HG02763 (cell line): ENCODE data around the gene FBXL2.

Source experiments
- ATAC-seq: cut with Tn5 transposase; IDR thresholded peaks from one replicate; pipeline ENCODE4 v1.9.1; 2021; ENCODE audit warnings: mild to moderate bottlenecking, moderate library complexity; ENCODE audit not compliant: unreplicated experiment

FBXL2 gene

GRCh38 chr3:33277193-33277882 lies at the start of gene FBXL2:
TSS of gene FBXL2 (plus strand) at chr3:33277442. CDS start at chr3:33277513, 71 bp downstream.
- peak; percentile 57 for ATAC-seq

DNA sequence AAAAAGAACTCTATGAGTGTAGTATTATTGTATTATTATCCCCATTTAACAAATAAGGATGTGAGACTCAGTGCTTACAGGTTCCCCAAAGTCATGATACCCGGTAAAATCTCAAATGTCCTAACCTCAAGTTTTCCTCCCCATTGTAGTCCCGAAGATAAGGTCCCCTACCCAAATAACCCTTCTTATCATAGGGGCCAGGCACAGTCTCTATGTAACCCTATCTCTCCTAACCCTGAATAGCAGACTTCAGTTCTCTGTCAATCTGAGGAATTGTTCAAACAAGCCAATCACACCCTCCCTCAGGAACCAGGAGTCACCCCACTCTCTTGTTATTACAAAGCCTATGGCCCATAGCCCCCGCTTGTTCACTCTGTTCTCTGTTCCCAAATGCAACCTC lies 48.2 kb upstream of the FBXL2 start:
- no peak for ATAC-seq

DNA sequence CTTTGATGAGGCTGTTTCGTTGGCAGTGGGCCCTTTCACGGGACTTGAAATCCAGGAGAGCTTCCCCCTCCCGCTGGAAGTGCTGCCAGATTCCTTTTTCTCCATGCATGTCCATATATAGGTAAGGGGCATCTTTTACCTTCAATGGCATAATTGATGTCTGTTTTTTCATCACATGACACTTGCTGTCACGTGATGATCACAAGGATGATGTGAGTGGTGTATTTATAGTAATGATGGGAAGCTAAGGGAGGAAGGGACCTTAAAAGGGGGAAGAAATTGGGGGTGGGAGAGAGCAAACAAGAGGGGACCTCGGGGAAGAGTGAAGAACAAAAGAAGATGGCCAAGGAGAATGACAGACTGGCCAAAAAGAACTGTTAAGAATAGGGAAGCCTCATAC lies 47.3 kb upstream of the FBXL2 start:
- ATAC-seq, result no peak

DNA sequence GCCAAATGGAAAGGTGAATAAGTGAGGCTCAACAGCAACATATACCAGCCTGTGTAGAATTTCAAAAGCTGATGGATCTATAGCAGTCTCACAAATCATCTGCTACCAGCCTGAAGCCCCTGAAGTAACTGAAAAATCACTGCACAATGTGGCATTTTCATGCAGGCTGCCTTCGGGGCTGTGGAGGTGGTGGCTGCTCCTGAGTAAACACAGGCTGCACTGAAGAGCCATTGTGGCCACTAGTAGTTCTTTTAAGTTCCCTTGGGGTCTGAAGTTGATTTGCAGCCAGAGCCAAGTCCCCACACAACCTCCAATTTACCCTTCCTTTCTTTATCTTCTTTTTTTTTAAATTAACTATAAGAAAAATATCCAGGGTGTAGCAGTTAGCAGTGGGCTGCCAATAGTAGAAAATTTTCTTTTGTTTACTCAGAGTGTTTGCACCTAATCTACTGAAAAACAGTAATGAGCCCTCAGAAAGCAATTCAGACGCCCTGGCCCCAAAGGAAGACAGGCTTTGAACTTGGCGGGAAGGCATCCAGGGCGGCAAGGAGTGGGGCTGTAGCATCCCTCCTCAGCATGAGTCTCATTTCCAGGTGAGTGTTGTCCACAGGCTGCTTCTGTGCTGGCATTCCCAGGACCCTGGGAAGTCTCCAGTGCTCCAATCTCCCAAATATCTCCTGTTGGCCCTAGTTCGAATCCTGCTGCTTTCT lies 45.3 kb upstream of the FBXL2 start:
- no peak for ATAC-seq

- no peak for ATAC-seq
These were observed 43.4 kb upstream of the FBXL2 start for GRCh38 chr3:33233884-33234283.

DNA sequence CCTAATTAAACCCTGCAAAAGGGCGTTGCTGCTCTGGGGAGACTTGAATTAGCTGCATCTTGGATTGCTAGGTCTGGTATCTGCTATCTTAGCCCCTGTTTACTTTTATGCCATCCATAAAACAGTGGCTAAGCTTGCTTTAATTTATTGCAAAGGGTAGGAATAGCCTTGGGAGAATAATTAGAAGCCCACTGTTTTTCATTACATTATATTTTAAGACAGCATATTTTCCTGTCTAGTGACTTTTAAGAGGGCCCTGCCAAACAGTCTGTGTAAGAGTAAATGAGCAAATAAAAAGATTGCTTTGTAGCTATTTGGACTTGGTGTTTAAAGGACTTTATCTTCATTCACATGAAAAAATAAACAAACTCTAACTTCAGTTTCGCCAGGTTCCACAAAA lies 41.2 kb upstream of the FBXL2 start:
- no peak for ATAC-seq

DNA sequence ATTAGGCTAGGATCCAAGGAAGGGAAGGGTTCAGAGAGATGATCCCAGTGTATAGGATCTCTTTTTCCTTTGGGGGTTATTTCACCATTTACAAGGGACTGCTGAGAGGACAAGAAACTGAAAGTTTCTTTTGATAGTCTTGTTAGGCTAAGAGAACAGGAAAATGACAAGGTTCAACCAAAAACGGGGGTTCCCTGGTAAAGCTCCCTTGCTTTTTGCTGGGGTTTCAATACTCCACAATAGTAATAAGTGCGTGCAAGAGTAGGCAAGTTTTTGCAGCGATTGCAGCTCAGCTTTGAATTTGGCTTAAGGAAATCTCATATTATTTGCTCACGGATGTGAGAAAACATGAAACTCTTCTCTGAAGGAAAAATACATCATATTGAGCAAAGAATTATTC lies 39.8 kb upstream of the FBXL2 start:
- no peak for ATAC-seq

- no peak for ATAC-seq
These were observed 38.3 kb upstream of the FBXL2 start for GRCh38 chr3:33238923-33239322.

DNA sequence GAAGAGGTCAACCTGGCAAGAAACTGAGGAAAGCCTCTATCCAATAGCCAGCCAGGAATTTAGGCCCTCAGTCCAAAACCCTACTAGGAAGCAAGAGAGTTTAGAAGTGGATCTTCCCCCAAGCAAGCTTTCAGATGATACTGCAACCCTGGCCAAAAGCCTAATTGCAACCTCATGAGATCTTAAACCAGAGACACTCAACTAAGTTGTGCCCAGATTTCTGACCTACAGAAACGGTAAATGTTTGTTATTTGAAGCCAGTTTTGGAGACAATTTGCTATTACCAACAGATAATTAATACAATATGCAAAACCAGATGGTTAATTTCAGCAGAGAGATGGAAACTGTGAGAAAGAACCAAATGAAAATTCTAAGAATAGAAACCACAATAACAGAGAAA lies 37.0 kb upstream of the FBXL2 start:
- ATAC-seq, result no peak

GRCh38 chr3:33246786-33247185 lies 30.5 kb upstream of the FBXL2 start:
- no peak for ATAC-seq

GRCh38 chr3:33250712-33251111 lies 26.5 kb upstream of the FBXL2 start:
- ATAC-seq, result no peak

DNA sequence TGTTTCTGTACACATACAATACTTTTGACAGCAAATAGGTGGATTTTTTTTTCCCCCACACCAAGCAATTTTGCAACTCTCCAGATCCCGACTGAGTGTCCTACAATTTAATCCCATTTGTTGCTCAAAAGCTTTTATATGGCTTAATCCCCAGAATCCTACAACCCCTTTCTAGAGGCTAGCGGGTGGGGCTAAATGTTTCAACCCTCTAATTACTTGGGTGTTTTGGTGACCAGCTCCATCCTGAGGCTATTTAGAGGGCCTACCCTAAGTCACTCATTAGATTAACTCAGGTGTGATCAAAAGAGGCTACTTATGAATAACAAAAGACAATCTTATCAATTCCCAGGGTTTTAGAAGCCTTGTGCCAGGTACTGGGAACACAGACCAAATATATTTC lies 21.0 kb upstream of the FBXL2 start:
- ATAC-seq, result no peak

DNA sequence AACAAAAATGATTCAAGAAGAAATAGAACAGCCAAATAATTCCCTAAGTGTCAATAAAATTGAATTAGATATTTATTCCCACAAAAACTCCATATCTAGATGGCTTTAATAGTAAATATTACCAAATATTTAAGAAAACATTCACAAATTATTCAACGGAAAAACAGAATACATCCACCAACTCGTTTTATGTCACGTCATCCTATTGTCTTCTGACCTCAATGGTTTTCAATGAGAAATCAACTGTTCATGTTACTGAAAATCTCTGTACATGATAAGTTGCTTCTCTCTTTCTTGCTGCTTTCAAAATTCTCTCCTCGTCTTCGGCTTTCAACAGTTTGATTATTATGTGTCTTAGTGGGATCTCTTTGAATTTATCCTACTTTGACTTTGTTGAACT lies 17.1 kb upstream of the FBXL2 start:
- no peak for ATAC-seq

DNA sequence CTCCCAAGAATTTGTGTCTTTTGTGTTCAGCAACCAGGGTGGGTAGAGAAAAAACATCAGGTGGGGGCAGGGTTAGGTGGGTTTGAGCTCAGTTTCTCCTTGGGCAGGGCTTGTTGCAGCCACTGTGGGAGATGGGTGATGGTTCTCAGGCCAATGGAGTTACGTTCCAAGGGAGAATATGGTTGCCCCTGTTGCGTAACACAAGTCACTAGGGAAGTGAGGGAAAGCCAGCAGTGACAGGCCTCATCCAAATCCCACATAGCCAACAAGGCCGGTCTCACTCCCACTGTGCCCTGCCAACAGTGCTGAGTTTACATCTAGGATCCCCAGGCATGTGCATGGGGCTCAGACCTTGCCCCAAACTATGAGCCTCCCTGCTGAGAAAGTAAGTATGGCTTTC lies 7.9 kb upstream of the FBXL2 start:
- no peak for ATAC-seq

GRCh38 chr3:33271324-33271723 lies 5.9 kb upstream of the FBXL2 start:
- ATAC-seq, result no peak

GRCh38 chr3:33273628-33274027 lies 3.6 kb upstream of the FBXL2 start:
- no peak for ATAC-seq

GRCh38 chr3:33278163-33278562 lies 921 bp downstream of the FBXL2 start:
- ATAC-seq, result no peak

DNA sequence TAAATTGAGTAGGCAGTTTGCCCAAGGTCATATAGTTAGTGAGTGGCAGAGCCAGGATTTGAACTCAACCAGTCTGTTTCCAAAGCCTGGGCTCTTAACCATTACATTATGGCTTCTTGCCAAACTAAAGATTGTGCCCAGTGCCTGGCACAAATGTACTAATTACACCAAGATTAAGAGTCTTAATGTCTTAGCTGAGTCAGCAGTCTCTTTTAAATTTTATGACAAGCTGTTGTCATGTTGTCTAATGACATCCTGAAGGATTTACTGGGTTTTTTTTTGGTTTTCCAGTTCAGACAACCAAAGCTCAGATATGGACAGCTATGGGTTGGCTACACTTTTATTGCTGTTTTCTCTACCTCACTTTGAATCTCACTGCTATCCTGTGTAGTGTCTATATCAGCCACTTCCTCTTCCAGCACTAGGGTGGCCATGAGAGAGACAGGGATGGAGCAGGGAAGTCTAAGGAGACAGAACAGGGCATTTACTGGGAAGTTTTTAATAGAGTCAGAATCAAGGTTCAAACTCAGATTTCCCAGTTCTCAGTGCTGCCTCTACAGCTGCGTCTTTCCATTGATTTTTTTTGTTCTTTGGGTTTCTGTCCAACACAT lies 10.5 kb downstream of the FBXL2 start:
- ATAC-seq, result no peak

- ATAC-seq, result no peak
These were observed 22.3 kb downstream of the FBXL2 start for GRCh38 chr3:33299395-33300081.

DNA sequence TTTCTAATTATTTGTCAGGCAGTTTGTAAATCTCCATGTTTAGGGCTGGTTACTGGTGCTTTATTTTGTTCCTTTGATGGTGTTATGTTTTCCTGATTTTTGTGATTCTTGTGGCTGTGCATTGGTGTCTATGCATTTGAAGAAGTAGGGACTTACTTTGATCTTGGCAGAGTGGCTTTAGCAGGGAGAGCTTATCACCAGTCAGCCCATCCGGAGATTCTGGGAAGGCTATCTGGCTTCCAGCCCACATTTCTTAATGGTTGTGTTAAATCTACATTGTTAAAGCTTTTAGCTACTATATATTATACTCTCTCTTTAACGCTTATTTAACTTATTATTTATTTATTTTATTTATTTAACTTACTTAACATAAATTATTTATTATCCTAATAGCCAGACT lies 35.1 kb downstream of the FBXL2 start:
- ATAC-seq, result no peak

DNA sequence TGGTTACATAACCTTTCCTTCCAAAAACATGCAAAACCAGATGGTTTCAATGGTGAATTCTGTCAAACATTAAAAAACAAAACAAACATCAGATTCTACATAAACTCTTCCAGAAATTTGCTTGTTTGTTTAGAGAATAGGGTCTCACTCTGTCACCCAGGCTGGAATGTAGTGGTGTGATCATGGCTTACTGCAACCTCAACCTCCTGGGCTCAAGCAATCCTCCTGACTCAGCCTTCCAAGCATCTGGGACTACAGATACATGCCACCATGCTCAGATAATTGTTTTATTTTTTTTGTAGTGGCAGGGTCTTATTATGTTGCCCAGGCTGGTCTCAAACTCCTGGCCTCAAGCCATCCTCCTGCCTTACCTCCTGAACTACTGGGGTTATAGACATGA lies 36.1 kb downstream of the FBXL2 start:
- ATAC-seq, result no peak

DNA sequence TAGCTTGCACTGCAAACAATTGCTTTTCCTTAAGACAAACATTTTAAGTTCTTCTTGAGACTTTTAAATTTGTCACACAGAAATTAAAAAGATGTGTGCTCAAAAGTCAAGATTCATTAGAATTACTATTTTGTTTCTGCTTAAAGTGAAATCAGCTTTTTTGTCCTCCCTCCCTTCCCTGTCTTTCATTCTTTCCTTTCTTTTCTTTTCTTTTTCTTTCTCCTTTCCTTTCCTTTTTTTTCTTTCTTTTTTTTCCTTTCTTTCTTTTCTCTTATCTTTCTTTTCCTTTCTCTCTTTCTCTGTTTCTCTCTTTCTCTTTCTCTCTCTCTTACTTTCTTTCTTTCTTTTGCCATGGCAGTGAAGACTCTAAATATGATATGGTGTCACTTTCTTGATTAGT lies 37.8 kb downstream of the FBXL2 start:
- ATAC-seq, result no peak
